Astrocyte (in vitro differentiated cells and primary cell): ENCODE data around the gene TSR2. TPM values are rescaled to one million over a fixed set of nuclear protein-coding genes. Genes with fewer than 3 reads are reported as not detected.

Experiments used
- DNase-seq: peaks from one replicate; pipeline ENCODE4 v3.0.0-alpha.2; 2010; ENCODE audit warnings: low read depth
- FAIRE-seq: peaks from 2 replicates; lab custom pipeline; 2011; peaks lifted over from hg19 to GRCh38; lab: Jason Lieb, UNC
- H2AFZ ChIP-seq: 2 replicates; pipeline ENCODE4 v1.6.0; 2012; ENCODE audit warnings: low read depth, low read length, inconsistent platforms
- H3K27ac ChIP-seq: 2 replicates; pipeline ENCODE4 v1.5.1; 2011; ENCODE audit warnings: low read depth, low read length, inconsistent platforms
- H3K27me3 ChIP-seq: 2 replicates; pipeline ENCODE4 v1.6.0; 2011; ENCODE audit warnings: low read length, inconsistent platforms; ENCODE audit not compliant: insufficient read depth
- H3K36me3 ChIP-seq: 2 replicates; pipeline ENCODE4 v1.5.1; 2011; ENCODE audit warnings: low read length, inconsistent platforms; ENCODE audit not compliant: insufficient read depth
- H3K4me1 ChIP-seq: 2 replicates; pipeline ENCODE4 v1.5.1; 2011; ENCODE audit warnings: low read length, inconsistent platforms; ENCODE audit not compliant: insufficient read depth
- H3K4me2 ChIP-seq: 2 replicates; pipeline ENCODE4 v1.6.0; 2012; ENCODE audit warnings: low read length, inconsistent platforms
- H3K4me3 ChIP-seq: 2 replicates; pipeline ENCODE4 v1.5.1; 2011; ENCODE audit warnings: low read depth, mild to moderate bottlenecking, low read length, inconsistent platforms; ENCODE audit not compliant: insufficient read depth
- H3K79me2 ChIP-seq: 2 replicates; pipeline ENCODE4 v1.6.0; 2012; ENCODE audit warnings: mild to moderate bottlenecking, low read length, inconsistent platforms; ENCODE audit not compliant: insufficient read depth
- H3K9ac ChIP-seq: 2 replicates; pipeline ENCODE4 v1.6.0; 2012; ENCODE audit warnings: mild to moderate bottlenecking, low read length, inconsistent platforms
- H3K9me3 ChIP-seq: 2 replicates; pipeline ENCODE4 v1.5.1; 2012; ENCODE audit warnings: low read depth, mild to moderate bottlenecking, low read length, inconsistent platforms; ENCODE audit not compliant: insufficient read depth
- H4K20me1 ChIP-seq: 2 replicates; pipeline ENCODE4 v1.6.0; 2012; ENCODE audit warnings: low read length, inconsistent platforms; ENCODE audit not compliant: insufficient read depth
- H3K27ac Mint-ChIP-seq: one replicate; pipeline ENCODE4 v1.8.0; 2021; ENCODE audit warnings: mild to moderate bottlenecking, mixed read lengths; ENCODE audit not compliant: unreplicated experiment
- H3K27me3 Mint-ChIP-seq: one replicate; pipeline ENCODE4 v1.8.0; 2021; ENCODE audit warnings: low read depth, mixed read lengths; ENCODE audit not compliant: unreplicated experiment
- H3K36me3 Mint-ChIP-seq: one replicate; pipeline ENCODE4 v1.8.0; 2021; ENCODE audit warnings: low read depth, mixed read lengths; ENCODE audit not compliant: unreplicated experiment
- H3K4me1 Mint-ChIP-seq: one replicate; pipeline ENCODE4 v1.8.0; 2021; ENCODE audit warnings: low read depth, mixed read lengths; ENCODE audit not compliant: unreplicated experiment
- H3K4me3 Mint-ChIP-seq: one replicate; pipeline ENCODE4 v1.8.0; 2021; ENCODE audit warnings: mild to moderate bottlenecking, moderate library complexity, mixed read lengths; ENCODE audit not compliant: unreplicated experiment
- H3K9me3 Mint-ChIP-seq: one replicate; pipeline ENCODE4 v1.8.0; 2021; ENCODE audit warnings: mild to moderate bottlenecking, mixed read lengths; ENCODE audit not compliant: unreplicated experiment
- CTCF ChIP-seq: IDR thresholded peaks from 2 replicates; pipeline ENCODE4 v1.5.1; 2011; ENCODE audit warnings: low read depth, mild to moderate bottlenecking, inconsistent platforms, low read length, moderate library complexity; ENCODE audit not compliant: insufficient read depth
- EZH2 ChIP-seq: IDR thresholded peaks from 2 replicates; pipeline ENCODE4 v1.6.1; 2012; ENCODE audit warnings: mild to moderate bottlenecking, low read length, inconsistent platforms; ENCODE audit not compliant: insufficient read depth
- total RNA-seq: library from RNA; stranded (reverse); gene quantifications from 2 replicates; pipeline ENCODE4 v1.2.1, GENCODE V29; 2021

The TSR2 gene
- total RNA-seq, 1 donor from 2014 or later: 28.7 TPM

GRCh38 chrX:54435121-54435520, 5.1 kb upstream of the TSR2 start:
- Histone ChIP-seq H2AFZ (no peak overlapping the region), H3K4me1 (no peaks in the 10 kb centered on the region), H3K9ac (no peak overlapping the region), H3K36me3 (no peaks in the 10 kb centered on the region), H3K27me3 (no peaks in the 10 kb centered on the region), H3K4me3 (no peak overlapping the region), H4K20me1 (no peaks in the 10 kb centered on the region), H3K9me3 (no peaks in the 10 kb centered on the region), H3K27ac (no peak overlapping the region), H3K79me2 (peaks cover under 1% of the 10 kb centered on the region), H3K4me2 (no peak overlapping the region)
- H3K27me3 Mint-ChIP-seq: no peaks in the 10 kb centered on the region
- no peak for DNase-seq
- no peak overlapping the region for H3K4me3 Mint-ChIP-seq
- H3K36me3 Mint-ChIP-seq: no peaks in the 10 kb centered on the region
- no peaks in the 10 kb centered on the region for H3K9me3 Mint-ChIP-seq
- no peak for FAIRE-seq
- no peaks in the 10 kb centered on the region for H3K4me1 Mint-ChIP-seq
- H3K27ac Mint-ChIP-seq: no peak overlapping the region
- TF ChIP-seq CTCF (no peak), EZH2 (no peak)

- peaks cover 5% of the 10 kb centered on the region for H3K4me1 ChIP-seq
- no peaks in the 10 kb centered on the region for H3K27me3 ChIP-seq
- no peaks in the 10 kb centered on the region for H3K36me3 ChIP-seq
- H3K27ac ChIP-seq: no peak overlapping the region
- no peak overlapping the region for H3K4me3 ChIP-seq
- no peak for DNase-seq
- H3K27ac Mint-ChIP-seq: no peak overlapping the region
- TF ChIP-seq CTCF (no peak), EZH2 (no peak)
- H4K20me1 ChIP-seq: peaks cover 10% of the 10 kb centered on the region
- H3K9me3 Mint-ChIP-seq: no peaks in the 10 kb centered on the region
- H3K4me2 ChIP-seq: no peak overlapping the region
- no peak overlapping the region for H3K9ac ChIP-seq
- peaks cover 41% of the 10 kb centered on the region for H3K79me2 ChIP-seq
- FAIRE-seq: no peak
- no peak overlapping the region for H2AFZ ChIP-seq
- H3K27me3 Mint-ChIP-seq: no peaks in the 10 kb centered on the region
- H3K4me3 Mint-ChIP-seq: peak overlapping the region; percentile 50
- H3K36me3 Mint-ChIP-seq: peaks cover 10% of the 10 kb centered on the region
- no peaks in the 10 kb centered on the region for H3K9me3 ChIP-seq
- H3K4me1 Mint-ChIP-seq: peaks cover 5% of the 10 kb centered on the region
Measured at GRCh38 chrX:54442790-54443189, 2.6 kb downstream of the TSR2 start.

- H3K27me3 Mint-ChIP-seq: no peaks in the 10 kb centered on the region
- no peaks in the 10 kb centered on the region for H3K9me3 ChIP-seq
- H3K79me2 ChIP-seq: peaks cover 41% of the 10 kb centered on the region
- peaks cover 10% of the 10 kb centered on the region for H4K20me1 ChIP-seq
- no peak for TF ChIP-seq EZH2
- no peak for TF ChIP-seq CTCF
- H3K4me2 ChIP-seq: no peak overlapping the region
- no peak overlapping the region for H2AFZ ChIP-seq
- no peaks in the 10 kb centered on the region for H3K9me3 Mint-ChIP-seq
- H3K4me3 ChIP-seq: no peak overlapping the region
- peaks cover 10% of the 10 kb centered on the region for H3K36me3 Mint-ChIP-seq
- no peak for FAIRE-seq
- H3K27ac Mint-ChIP-seq: no peak overlapping the region
- no peak for DNase-seq
- H3K36me3 ChIP-seq: no peaks in the 10 kb centered on the region
- no peak overlapping the region for H3K4me3 Mint-ChIP-seq
- H3K9ac ChIP-seq: no peak overlapping the region
- peaks cover 5% of the 10 kb centered on the region for H3K4me1 ChIP-seq
- peaks cover 5% of the 10 kb centered on the region for H3K4me1 Mint-ChIP-seq
- H3K27me3 ChIP-seq: no peaks in the 10 kb centered on the region
- H3K27ac ChIP-seq: no peak overlapping the region
Measured at GRCh38 chrX:54444752-54445151, 4.5 kb downstream of the TSR2 start.
